NCI-H2107 (cell line): Measurements from ENCODE around the gene RALGAPA1.
"Not testable (repeated sequence)": the region's sequence is repeated elsewhere in the genome, so short reads cannot be mapped to it uniquely, and the experiment has no call there.

ENCODE experiments used
- DNase-seq: peaks from one replicate; lab custom pipeline; 2025; lab: John Stamatoyannopoulos, UW

Gene RALGAPA1

GRCh38 chr14:35821564-35822411 is 12.7 kb upstream of the RALGAPA1 start:
- no peak for DNase-seq

DNA sequence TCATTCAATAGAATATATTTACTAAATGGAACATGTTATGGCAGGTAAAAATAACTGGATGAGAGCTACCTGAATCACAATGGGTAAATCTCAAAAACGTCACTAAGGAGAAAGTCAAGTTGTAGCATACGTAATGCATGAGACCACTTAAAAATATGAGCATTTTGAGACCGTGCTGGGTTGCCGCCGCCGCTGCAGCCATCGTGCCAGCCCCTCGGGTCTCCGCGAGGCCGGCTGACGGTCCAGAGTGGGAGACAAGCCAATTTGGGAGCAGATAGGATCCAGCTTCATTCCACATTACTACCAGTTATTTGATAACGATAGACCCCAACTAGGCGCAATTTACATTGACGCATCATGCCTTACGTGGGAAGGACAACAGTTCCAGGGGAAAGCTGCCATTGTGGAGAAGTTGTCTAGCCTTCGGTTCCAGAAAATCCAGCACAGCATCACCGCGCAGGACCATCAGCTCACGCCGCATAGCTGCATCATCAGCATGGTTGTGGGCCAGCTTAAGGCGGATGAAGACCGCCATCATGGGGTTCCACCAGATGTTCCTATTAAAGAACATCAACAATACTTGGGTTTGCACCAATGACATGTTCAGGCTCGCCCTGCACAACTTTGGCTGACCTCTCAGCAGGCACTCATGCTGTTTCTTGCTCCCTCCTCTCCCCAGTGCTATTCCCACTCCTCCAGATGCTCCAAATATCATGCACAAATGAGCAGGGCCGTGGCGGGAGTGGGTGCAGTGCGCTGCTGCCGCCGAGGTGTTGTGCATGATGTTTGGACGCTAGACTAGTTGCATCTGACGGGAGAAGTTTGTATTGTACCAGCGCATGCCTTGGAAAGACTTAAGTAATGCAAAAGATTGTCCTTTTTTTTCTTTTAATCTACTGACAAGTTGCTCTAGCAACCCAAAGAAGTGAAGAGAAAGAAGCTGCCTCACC is 10.8 kb upstream of the RALGAPA1 start:
- DNase-seq, result no peak

- DNase-seq, result no peak
Observed at GRCh38 chr14:35818346-35819115, 9.4 kb upstream of the RALGAPA1 start.

- DNase-seq, result peak; percentile 19
Observed at GRCh38 chr14:35814371-35815005, 5.4 kb upstream of the RALGAPA1 start.

GRCh38 chr14:35810963-35811362 is 1.9 kb upstream of the RALGAPA1 start:
- DNase-seq, result no peak

DNA sequence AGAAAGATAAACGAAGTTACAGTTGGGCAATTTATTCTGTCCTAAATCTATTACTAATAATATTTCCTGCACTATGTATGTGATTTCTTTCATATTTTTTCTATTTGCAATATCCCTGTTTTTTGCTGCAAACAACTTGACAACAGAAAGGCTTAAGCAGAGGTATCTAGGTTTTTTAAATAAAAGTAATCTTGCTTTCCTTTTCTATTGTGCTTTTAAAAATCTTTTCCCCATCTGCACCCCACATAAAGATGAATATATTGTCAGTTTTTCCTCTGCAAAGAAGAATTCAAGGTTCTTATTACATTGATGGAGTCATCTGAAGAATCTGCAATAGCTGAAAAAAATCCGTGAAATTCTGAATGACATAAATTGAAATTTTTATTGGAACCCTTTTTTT is 502 bp upstream of the RALGAPA1 start:
- no peak for DNase-seq

DNA sequence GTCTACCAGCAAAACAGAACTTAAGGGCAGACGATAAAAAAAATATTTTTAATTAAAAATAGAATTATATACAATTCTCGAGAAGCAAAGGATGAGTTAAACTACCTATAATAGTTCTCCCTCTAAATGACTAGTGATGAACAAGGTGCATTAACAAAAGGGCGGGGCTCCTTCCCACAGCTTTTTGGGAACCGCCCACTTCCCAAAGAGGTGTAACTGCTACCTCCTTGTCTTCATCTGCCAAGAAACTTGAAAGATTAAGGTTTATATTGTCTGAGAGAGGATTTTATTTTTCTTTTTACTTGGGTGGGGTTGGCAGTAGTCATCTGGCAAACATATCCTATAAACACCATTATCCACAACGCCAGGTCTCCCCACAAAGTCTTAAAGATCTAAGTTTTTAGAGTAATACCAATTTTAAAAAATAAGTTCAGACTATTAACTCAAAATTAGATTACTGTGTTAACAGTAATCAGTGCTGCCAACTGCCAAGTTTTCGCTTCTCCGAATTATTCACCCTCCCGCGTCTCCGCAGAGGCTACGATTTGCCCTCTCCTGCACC is 938 bp downstream of the RALGAPA1 start:
- DNase-seq, result no peak

DNA sequence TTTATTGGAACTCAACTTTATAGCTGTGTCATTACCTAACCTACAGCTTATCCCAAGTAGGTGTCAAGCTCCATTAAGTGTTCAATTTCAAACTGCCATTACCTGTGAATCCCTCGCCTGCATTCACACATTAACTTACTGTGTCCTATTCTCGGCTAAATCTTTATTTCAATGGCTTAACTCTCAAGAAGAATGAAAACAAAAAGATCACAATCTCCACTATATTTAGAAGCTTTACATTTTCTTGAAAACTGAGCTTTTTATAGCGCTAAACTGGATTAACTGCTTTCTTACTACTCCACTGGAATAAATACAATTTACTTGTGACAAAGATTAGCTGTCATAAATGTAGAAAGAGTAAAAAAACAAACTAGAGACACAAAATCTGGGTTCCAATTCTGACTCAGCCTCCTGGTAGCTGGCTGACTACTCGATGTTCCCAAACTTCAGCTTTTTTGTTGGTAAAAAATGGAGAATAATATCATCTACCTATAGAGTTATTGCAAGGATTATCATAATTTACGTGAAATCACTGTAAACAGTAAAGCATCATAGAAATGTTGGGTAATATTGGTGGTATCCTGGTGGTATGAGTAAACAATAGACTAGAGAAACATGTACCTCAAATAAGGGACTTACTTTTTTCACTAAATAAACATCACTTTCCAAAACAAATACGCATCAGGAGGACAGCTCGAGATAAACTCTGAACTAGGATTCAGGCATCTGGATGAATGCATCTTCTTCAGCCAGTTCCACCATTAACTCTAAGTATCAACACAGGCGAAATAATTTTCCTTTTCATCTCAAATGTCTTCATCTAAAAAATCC is 1.7 kb downstream of the RALGAPA1 start:
- no peak for DNase-seq

DNA sequence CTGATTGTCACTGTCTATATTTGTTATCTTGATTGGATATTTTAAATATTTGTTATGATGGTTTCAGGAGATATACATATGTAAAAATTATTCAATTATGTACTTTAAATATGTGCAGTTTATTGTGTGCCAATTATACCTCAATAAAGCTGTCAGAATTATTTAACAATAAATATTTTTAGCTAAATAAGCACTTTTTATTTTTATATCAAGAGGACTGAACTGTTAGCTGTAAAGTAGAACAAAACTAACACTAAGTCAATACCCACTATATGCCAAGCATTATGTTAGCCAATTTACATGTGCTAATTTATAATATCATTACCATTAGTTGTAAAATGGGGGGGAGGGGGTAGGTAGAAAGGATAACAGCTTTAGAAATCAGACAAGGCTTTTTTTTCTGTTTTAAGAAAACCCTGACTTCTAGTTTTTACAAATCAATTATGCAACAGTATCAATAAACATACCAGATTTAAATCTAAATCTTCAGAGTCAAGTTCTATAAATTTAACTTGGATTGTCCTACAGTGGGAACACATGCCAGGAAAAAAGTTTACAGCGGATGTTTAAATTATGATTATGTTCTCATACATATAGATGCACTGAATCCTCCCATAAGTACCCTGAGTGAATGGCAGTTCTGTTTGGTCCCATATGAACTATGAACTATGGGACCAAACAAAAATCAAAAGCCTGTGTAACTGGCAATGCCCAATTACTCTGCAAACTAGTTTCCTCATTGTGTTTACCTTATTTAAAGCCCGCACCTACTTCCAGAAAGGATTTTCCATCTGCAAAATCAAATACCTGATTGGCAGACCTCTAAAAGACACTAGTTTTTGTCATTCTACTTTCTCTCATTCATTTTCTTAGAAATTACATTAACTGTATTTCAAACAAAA is 2.8 kb downstream of the RALGAPA1 start:
- DNase-seq, result no peak

DNA sequence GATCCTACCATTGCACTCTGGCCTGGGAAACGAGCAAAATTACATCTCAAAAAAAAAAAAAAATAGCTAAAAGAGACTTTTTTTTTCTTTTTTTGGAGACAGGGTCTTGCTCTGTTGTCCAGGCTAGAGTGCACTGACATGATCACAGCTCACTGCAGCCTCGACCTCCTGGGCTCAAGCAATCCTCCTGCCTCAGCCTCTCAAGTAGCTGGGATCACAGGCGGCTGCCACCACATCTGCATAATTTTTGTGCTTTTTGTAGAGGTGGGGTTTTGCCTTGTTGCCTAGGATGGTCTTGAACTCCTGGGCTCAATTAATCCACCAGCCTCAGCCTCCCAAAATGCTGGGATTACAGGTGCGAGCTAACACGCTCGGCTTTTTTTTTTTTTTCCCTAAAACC is 11.3 kb downstream of the RALGAPA1 start:
- DNase-seq, result no peak

- no peak for DNase-seq
Observed at GRCh38 chr14:35789651-35790050, 19.4 kb downstream of the RALGAPA1 start.

DNA sequence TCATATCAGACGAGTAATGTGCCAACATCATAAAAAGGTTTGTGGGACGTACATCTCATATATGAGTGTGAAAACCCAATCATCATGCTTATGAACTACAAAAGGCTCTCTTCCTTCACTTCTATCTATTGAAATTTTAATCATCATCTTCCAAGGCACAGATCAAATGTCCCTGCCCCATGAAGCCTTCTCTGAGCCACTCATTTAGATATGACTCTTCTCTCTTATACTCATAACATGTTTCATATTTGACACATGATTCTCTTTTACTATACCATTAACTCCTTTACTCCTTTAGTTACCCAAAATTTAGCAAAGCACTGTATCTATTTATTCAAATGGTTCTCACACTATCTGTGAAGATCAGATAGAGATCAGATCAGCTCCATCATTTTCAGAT is 22.2 kb downstream of the RALGAPA1 start:
- DNase-seq, result no peak

GRCh38 chr14:35783699-35784098 is 25.4 kb downstream of the RALGAPA1 start:
- no peak for DNase-seq

DNA sequence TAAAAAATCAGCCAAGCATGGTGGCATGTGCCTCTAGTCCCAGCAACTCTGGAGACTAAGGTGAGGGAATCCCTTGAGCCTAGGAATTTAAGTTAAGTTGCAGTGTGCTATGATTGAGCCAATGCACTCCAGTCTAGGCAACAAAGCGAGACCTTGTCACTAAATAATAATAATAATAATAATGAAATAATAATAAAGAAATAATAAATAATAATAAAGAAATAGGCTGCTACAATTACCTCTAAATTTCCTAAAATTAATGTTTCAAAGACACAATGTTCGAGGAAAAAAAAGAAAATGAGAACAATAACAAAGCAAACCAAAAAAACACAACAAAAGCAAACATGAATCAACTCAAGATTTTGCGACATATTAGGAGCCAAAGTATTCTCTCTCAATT is 29.7 kb downstream of the RALGAPA1 start:
- DNase-seq, result no peak

GRCh38 chr14:35777550-35777949 is 31.5 kb downstream of the RALGAPA1 start:
- DNase-seq, result not testable (repeated sequence)

GRCh38 chr14:35776823-35777222 is 32.3 kb downstream of the RALGAPA1 start:
- DNase-seq, result no peak

DNA sequence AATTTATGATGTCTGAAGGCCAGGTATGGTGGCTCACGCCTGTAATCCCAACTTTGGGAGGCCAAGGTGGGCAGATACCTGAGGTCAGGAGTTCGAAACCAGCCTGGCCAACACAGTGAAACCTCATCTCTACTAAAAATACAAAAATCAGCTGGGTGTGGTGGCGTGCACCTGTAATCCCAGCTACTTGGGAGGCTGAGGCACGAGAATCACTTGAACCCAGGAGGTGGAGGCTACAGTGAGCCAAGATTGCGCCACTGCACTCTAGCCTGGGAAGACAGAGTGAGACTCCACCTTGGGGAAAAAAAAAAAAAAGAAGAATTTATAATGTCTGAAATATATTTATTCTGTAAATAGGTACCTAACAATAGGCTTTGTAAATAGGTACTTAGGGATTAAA is 33.0 kb downstream of the RALGAPA1 start:
- DNase-seq, result not testable (repeated sequence)

GRCh38 chr14:35766700-35767082 is 42.4 kb downstream of the RALGAPA1 start:
- DNase-seq, result no peak

DNA sequence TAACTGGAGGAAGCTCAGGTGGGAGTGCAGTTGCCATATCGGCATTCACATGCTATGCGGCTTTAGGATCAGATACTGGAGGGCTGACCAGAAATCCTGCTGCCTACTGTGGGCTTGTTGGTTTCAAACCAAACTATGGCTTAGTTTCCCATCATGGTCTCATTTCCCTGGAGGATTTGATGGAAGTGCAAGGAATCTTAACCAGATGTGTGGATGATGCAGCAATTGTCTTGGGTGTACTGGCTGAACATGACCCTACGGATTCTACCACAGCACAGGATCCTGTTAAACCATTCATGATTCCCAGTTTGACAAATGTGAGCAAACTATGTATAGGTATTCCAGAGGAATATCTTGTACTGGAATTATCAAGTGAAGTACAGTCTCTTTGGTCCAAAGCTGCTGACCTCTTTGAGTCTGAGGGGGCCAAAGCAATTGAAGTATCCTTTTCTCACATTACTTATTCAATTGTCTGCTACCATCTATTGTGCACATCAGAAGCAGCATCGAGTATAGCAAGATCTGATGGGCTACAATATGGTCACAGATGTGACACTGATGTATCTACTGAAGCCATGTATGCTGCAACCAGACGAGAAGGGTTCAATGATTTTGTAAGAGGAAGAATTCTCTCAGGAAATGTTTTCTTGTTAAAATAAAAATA is 42.9 kb downstream of the RALGAPA1 start:
- no peak for DNase-seq
